BLaER1 (cell line): Measurements from ENCODE around the gene EFTUD2.

Source experiments
- H3K27ac ChIP-seq: shearing (Covaris generic); formaldehyde crosslinking; 2 replicates; pipeline ENCODE4 v1.8.1; 2022
- H3K27me3 ChIP-seq: shearing (Covaris generic); formaldehyde crosslinking; 2 replicates; pipeline ENCODE4 v1.8.1; 2022
- H3K36me3 ChIP-seq: shearing (Covaris generic); formaldehyde crosslinking; 2 replicates; pipeline ENCODE4 v1.8.1; 2022
- H3K4me1 ChIP-seq: shearing (Covaris generic); formaldehyde crosslinking; 2 replicates; pipeline ENCODE4 v1.8.1; 2022
- H3K4me2 ChIP-seq: shearing (Covaris generic); formaldehyde crosslinking; 2 replicates; pipeline ENCODE4 v1.8.1; 2022
- H3K4me3 ChIP-seq: shearing (Covaris generic); formaldehyde crosslinking; 2 replicates; pipeline ENCODE4 v1.8.1; 2022
- H3K9ac ChIP-seq: shearing (Covaris generic); formaldehyde crosslinking; 2 replicates; pipeline ENCODE4 v1.8.1; 2022
- H3K9me3 ChIP-seq: shearing (Covaris generic); formaldehyde crosslinking; 2 replicates; pipeline ENCODE4 v1.8.1; 2022
- H4K20me1 ChIP-seq: shearing (Covaris generic); formaldehyde crosslinking; 2 replicates; pipeline ENCODE4 v1.8.1; 2022
- Cebpa-rat ChIP-seq: shearing (Covaris generic); IDR thresholded peaks from 2 replicates; pipeline ENCODE4 v1.8.1; 2022

The EFTUD2 gene

GRCh38 chr17:44807093-44807816, 92.0 kb downstream of the EFTUD2 start:
- no peak for TF ChIP-seq Cebpa-rat
- H3K27me3 ChIP-seq: no peaks in the 10 kb centered on the region
- peaks cover 40% of the 10 kb centered on the region for H3K36me3 ChIP-seq
- peak overlapping the region; percentile 46 for H3K4me2 ChIP-seq
- H3K4me1 ChIP-seq: peaks cover 27% of the 10 kb centered on the region
- no peaks in the 10 kb centered on the region for H3K9me3 ChIP-seq
- H4K20me1 ChIP-seq: peaks cover 74% of the 10 kb centered on the region
- no peak overlapping the region for H3K9ac ChIP-seq
- H3K4me3 ChIP-seq: no peak overlapping the region
- peak overlapping the region; percentile 12; the same call in 1 of the 2 replicates for H3K27ac ChIP-seq

GRCh38 chr17:44804302-44805089, 94.7 kb downstream of the EFTUD2 start:
- Histone ChIP-seq H3K36me3 (peaks cover 67% of the 10 kb centered on the region), H4K20me1 (peaks cover 47% of the 10 kb centered on the region), H3K27me3 (no peaks in the 10 kb centered on the region), H3K9me3 (no peaks in the 10 kb centered on the region), H3K4me2 (no peak overlapping the region), H3K4me3 (no peak overlapping the region), H3K9ac (no peak overlapping the region), H3K27ac (no peak overlapping the region), H3K4me1 (peaks cover 20% of the 10 kb centered on the region)
- no peak for TF ChIP-seq Cebpa-rat

- Histone ChIP-seq H3K36me3 (peaks cover 85% of the 10 kb centered on the region), H3K27me3 (no peaks in the 10 kb centered on the region)
Measured at GRCh38 chr17:44801880-44802279, 97.4 kb downstream of the EFTUD2 start.

More at GRCh38 chr17:44801880-44802279, 97.4 kb downstream of the EFTUD2 start:
- Histone ChIP-seq H4K20me1 (peaks cover 21% of the 10 kb centered on the region), H3K4me1 (peaks cover 15% of the 10 kb centered on the region; the same call in 1 of the 2 replicates), H3K4me2 (no peak overlapping the region), H3K9me3 (no peaks in the 10 kb centered on the region), H3K27ac (no peak overlapping the region), H3K4me3 (no peak overlapping the region), H3K9ac (no peak overlapping the region)
- no peak for TF ChIP-seq Cebpa-rat
